CD4-positive, alpha-beta T cell treated with Interleukin-6 for 4 hours (primary cell): ENCODE measurements around the gene PRKN.

ENCODE experiments used
- DNase-seq: peaks from one replicate; pipeline ENCODE4 v3.0.0-alpha.2; 2020; ENCODE audit warnings: mixed read lengths

The PRKN gene

DNA sequence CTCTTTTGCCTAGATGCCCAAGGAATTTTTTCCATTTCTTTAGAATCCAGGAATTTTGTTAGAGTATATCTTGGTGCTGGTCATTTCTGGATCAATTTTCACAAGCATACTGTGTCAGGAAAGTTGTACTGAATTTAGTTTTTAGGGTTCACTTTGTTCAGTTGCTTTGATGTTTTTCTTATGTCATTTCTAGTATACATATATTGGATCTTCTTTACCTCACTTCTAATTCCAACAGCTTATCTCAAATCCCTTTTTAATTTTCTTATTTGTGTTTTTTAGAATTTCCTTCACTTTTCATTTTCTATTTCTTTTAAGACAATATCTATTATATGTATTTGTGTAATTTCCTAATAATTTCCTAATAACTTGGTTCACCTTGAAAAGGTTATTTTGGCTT, 1172.7 kb downstream of the PRKN start:
- DNase-seq: no peak

DNA sequence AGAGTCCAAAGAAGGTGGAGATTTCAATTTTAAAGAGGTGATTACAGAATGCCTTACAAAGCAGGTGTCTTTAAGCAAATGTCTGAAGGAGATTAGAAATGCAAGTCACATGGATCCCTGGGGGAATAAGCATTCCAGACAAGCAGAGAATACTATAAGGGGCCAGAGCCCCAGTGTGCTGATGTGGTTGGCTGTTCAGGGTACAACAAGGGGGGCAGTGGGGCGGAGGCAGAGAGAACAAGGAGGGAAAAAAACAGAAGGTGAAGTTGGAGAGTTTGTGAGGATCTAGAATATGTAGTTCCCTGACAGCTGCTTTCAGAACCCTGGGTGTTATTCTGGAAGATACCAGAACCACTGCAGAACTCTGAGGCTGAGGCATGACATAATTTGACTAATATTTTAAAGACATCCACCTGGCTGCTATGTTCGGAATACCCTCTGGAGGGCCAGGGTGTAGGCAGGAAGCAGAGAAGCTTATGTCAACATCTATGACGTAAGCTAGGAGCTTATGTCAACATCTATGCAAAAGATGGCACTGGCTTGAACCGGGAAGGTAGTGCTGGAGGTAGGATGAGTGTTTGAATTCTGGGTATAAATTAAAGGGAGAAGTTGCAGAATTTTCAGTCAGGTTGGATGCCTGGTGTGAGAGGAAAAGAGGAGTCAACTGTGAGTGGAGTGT, 1177.5 kb downstream of the PRKN start:
- no peak for DNase-seq

DNA sequence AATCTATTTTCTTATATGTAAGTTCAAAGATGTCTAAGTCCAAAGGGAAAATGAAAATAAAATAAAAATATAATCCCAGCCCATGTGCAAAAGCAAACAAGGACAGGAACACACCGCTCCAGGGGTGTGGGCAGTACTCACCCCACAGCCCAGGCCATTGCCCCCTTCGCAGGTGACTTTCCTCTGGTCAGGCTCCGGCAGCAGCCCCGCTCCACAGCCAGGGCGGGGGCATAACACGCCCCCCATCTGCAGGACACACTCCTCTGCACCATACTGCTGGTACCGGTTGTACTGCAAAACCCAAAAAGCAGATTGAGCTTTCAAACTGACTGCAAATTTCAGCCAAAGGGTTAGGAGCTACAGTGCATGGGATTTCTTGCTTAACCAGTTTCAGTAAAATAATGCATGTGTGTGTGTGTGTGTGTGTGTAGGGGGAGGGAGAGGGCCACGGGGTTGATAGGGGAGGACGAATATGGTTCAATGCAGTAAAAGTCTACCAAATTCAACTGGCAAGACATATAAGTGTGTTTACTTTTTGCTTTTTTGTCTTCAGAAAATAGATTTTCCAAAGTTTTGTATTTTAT, 1178.8 kb downstream of the PRKN start:
- no peak for DNase-seq

- no peak for DNase-seq
Measured at GRCh38 chr6:161547617-161548016, 1179.9 kb downstream of the PRKN start.

- no peak for DNase-seq
Measured at GRCh38 chr6:161546632-161547031, 1180.9 kb downstream of the PRKN start.

- DNase-seq: no peak
Measured at GRCh38 chr6:161545741-161546140, 1181.8 kb downstream of the PRKN start.

GRCh38 chr6:161544801-161545480, 1182.6 kb downstream of the PRKN start:
- DNase-seq: no peak

DNA sequence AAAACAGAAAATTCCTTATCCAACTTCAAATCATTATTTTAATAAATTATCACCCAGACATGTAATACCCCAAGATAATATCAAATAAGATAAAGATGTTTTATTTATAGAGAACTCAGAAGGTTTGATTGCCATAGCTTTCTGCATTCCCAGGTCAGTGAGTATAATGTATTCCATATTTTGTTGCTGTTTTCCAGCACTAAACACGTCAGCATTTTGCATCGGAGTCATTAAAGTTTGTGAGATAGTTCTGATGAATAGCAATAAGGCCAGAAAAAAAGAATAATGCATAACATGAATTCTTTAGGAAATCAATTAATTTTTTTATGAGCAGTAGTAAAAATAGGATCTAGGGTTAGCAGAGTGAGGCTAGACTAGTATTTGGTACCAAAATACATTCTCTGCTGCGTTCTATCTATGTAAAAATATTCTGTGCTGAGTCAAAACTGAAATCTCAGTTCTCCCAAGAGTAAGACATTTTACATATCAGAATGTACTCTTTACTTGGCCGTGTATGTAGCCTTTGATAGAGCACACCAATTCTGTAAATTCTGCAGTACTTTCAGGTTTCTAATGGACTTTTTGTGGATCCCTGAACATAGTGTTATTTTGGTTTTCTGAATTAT, 1183.8 kb downstream of the PRKN start:
- DNase-seq: no peak

- no peak for DNase-seq
Measured at GRCh38 chr6:161542346-161542980, 1185.1 kb downstream of the PRKN start.

DNA sequence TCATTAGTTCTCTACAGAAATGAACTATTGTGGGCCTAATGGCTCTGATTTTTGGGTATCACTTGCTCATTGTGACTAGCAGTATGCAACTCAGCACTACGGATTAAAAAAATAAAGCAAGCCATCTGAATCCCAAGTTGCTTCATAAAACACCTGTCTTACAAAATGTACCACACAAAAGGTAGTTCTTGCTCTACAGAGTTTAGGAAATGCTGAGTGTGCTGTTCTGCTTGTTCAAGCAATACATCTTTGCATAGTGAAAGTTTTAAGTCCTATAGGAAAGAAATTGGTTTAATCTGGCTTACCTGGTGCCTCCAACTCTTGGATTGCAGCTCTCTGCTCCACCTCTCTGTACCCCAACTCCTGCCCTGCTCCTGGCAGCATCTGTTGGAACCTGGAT, 1187.0 kb downstream of the PRKN start:
- DNase-seq: no peak

- no peak for DNase-seq
Measured at GRCh38 chr6:161536224-161536630, 1191.3 kb downstream of the PRKN start.

DNA sequence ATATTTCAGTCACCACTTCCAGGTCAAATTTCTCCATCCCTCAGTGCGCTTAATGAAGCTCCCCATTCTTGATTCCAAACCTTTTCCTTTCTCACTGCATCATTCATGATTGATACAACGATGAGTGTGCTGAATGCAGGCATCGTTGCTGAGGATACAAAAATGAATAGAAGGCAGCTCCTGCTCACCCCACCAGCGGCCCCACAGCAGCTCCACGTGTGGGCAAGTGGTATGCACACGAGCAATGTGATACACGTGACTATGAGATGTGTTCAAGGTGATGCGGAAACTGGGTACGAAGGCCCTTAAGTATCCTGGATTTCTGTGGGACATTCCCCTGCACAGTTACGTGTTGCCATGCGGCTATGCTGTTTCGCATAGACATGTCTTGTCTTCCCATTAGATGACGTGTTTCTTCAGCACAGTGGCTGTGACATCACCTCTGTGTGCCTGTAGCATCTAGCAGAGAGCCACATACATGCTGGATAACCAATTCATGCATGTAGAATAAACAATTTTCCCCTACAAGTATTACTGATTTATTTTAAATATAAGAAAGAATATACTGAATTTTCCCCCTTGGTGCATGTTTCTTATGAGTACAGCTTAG, 1193.2 kb downstream of the PRKN start:
- DNase-seq: no peak

DNA sequence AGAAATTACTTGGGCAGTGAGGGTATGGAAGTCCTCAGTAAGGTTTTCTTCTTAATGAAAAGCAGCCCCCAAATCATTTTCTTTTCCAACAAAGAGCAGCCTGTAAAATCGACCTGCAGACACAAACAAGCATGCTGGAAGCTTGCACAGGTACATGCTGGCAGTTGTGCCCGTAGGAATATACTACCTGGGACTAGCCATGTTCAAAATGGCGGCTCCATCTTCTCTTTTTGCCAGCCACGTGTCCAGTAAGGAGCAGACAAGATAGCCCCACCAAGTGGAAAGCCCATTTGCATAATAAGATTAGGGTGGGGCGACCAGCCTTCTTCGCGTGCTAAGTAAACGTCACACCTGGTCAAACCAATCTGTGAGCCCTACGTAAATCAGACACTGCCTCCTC, 1194.3 kb downstream of the PRKN start:
- no peak for DNase-seq

DNA sequence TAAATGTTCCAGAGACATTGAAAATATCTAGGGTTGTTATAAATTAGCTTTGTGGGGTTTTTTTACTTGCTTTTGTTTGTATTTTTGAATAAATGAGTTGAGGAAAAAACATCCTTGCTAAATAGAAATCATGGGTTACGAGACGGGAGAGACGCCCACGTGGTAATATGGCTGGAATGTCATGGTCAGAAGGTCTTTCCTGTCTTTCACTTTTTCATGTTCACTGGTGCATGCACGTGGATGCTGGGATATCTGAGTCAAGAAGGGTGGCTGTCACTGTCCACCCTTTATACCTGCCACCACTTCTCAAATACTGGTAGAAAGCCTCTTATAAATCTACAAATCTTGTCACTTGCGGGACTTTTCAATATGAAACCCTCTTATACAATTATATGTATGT, 1195.0 kb downstream of the PRKN start:
- DNase-seq: no peak

GRCh38 chr6:161526794-161527193, 1200.8 kb downstream of the PRKN start:
- DNase-seq: no peak

GRCh38 chr6:161523362-161523761, 1204.2 kb downstream of the PRKN start:
- DNase-seq: no peak

DNA sequence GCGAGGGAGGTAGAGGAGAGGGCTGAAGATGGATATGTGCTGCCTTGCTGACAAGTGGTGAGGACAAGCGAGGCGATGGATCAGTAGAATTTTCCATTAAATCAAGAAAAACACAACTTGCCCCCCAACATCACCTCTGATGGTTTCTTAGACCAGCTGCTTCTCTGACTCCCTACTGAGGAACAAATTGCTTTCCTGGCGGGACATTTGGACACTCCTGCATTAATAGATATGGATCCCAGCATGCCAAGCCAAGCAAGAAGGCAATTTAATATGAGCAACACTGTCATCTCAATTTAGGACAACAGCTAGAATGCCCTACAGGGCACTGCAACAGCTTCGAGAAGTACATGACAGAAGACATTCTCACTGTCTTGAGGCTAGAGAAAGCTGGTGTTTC, 1205.3 kb downstream of the PRKN start:
- DNase-seq: no peak

- no peak for DNase-seq
Measured at GRCh38 chr6:161511447-161512095, 1216.0 kb downstream of the PRKN start.

DNA sequence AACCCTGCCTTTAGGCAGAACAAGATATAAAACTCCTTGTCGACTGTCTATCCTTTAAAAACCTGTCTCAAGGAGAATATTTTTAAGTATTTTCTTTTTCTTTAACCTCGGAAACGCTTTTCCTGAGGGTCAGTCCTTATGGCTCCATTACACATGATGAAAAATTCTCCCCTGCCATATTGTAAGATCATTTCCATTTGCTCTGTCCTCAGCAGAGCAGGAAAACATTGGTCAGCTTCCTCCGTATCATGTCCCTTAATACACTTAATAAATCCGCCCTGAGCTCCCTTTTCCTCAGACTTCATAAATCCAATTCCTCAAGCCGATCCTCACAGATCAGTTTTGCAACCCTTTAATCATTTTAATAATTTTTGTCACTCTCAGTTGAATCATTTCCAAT, 1219.2 kb downstream of the PRKN start:
- no peak for DNase-seq

DNA sequence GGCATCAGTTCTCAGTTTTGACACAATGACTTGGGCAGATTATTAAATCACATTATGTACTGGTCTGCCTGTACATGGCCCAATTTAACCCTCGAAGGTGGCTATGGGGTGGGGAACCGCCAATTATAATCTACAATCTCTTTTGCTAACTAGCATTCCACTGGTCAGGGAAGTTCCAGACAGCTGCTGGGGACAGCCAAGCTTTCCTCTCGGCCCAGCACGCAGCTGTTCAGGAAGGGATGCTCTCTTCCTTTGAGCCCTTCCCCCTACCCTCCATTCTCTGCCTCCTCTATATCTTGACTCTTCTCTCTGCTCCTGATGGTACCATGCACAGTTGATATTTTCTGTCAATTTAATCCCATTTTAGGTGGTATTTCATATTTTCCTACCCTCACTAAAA, 1220.2 kb downstream of the PRKN start:
- no peak for DNase-seq

GRCh38 chr6:161503570-161503969, 1224.0 kb downstream of the PRKN start:
- DNase-seq: no peak

DNA sequence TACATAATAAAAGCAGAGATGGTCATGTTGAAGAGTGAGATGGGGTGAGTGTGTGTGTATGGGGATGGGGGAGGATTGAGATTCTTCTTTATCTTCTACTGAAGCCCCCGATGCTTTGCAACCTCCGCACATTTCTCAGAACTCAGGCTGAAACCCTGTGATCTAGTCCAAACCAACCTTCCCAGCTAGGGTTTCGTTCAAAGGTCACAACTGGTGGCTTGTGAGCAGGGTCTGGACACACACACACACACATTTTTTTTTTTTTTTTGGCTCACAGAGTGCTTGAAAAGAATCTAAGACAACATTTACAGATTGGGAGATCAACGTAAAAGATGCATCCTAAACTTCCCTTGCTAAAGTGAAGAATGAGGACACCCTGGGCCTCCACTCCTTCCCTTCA, 1228.7 kb downstream of the PRKN start:
- no peak for DNase-seq

DNA sequence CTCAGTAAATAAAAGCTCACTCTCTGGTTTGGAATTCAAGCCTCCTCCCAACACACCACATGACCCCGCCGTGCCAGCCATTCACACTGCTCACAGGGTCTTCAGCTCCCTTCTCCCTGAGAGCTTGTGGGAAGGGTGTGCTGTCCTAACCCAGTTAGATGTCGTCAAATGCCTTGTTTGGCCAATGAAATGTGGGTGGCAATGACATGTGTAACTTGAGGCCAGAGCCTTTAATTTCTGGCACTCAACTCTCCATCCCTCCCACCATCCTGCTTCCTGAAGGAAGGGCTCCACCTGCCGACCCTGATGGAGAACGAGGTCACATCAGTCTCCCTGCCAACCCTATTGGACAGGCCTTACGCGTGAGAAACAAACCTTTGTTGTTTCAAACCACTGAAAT, 1229.2 kb downstream of the PRKN start:
- no peak for DNase-seq
